NCI-H2029 (cell line): ENCODE measurements around the gene CNTNAP1.

Experiments used
- DNase-seq: peaks from one replicate; lab custom pipeline; 2025; lab: John Stamatoyannopoulos, UW

CNTNAP1 gene

GRCh38 chr17:42685831-42686230 is 3.5 kb downstream of the CNTNAP1 start:
- DNase-seq: no peak

- DNase-seq: no peak
Measured at GRCh38 chr17:42686520-42687128, 4.3 kb downstream of the CNTNAP1 start.

GRCh38 chr17:42687707-42688320 is 5.5 kb downstream of the CNTNAP1 start:
- DNase-seq: no peak

GRCh38 chr17:42690596-42690995 is 8.3 kb downstream of the CNTNAP1 start:
- no peak for DNase-seq

GRCh38 chr17:42691021-42691545 is 8.8 kb downstream of the CNTNAP1 start:
- DNase-seq: no peak

GRCh38 chr17:42692489-42692888 is 10.2 kb downstream of the CNTNAP1 start:
- no peak for DNase-seq

- DNase-seq: no peak
Measured at GRCh38 chr17:42694524-42694923, 12.2 kb downstream of the CNTNAP1 start.

GRCh38 chr17:42695500-42695899 is 13.2 kb downstream of the CNTNAP1 start:
- no peak for DNase-seq

- DNase-seq: no peak
Measured at GRCh38 chr17:42697108-42697811, 14.9 kb downstream of the CNTNAP1 start.

- DNase-seq: no peak
Measured at GRCh38 chr17:42698736-42699414, 16.5 kb downstream of the CNTNAP1 start.

- DNase-seq: no peak
Measured at GRCh38 chr17:42699415-42699740, 17.0 kb downstream of the CNTNAP1 start.

GRCh38 chr17:42700586-42701289 is 18.4 kb downstream of the CNTNAP1 start:
- no peak for DNase-seq

- DNase-seq: no peak
Measured at GRCh38 chr17:42702446-42702845, 20.1 kb downstream of the CNTNAP1 start.

GRCh38 chr17:42704490-42704836 is 22.1 kb downstream of the CNTNAP1 start:
- DNase-seq: no peak

- no peak for DNase-seq
Measured at GRCh38 chr17:42704837-42705494, 22.6 kb downstream of the CNTNAP1 start.

GRCh38 chr17:42706732-42707131 is 24.4 kb downstream of the CNTNAP1 start:
- DNase-seq: no peak

- no peak for DNase-seq
Measured at GRCh38 chr17:42708588-42708987, 26.3 kb downstream of the CNTNAP1 start.

- DNase-seq: no peak
Measured at GRCh38 chr17:42709561-42709960, 27.2 kb downstream of the CNTNAP1 start.

GRCh38 chr17:42720996-42721583 is 38.8 kb downstream of the CNTNAP1 start:
- DNase-seq: peak; percentile 53

- DNase-seq: no peak
Measured at GRCh38 chr17:42723636-42724035, 41.3 kb downstream of the CNTNAP1 start.

GRCh38 chr17:42725143-42725542 is 42.8 kb downstream of the CNTNAP1 start:
- DNase-seq: no peak
